DOHH2 (cell line): ENCODE results near the gene PRSS12.

Experiments used
- EZH2phosphoT487 ChIP-seq: fragments of 200-600 bp; sonication (generic); IDR thresholded peaks from 2 replicates; pipeline ENCODE4 v1.6.1; 2017; ENCODE audit warnings: borderline replicate concordance, mild to moderate bottlenecking, antibody characterized with exemption, low read length, moderate library complexity, mixed read lengths
- TF ChIP-seq, protein P1 (sequence below): fragments of 200-600 bp; sonication (generic); IDR thresholded peaks from one replicate; pipeline ENCODE4 v1.5.1; 2014; ENCODE audit warnings: antibody characterized with exemption, mild to moderate bottlenecking, low read depth, low read length; ENCODE audit not compliant: poor library complexity, severe bottlenecking

GRCh38 chr4:118296729-118297128 is 56.1 kb downstream of the PRSS12 start:
- TF ChIP-seq, protein P1, sequence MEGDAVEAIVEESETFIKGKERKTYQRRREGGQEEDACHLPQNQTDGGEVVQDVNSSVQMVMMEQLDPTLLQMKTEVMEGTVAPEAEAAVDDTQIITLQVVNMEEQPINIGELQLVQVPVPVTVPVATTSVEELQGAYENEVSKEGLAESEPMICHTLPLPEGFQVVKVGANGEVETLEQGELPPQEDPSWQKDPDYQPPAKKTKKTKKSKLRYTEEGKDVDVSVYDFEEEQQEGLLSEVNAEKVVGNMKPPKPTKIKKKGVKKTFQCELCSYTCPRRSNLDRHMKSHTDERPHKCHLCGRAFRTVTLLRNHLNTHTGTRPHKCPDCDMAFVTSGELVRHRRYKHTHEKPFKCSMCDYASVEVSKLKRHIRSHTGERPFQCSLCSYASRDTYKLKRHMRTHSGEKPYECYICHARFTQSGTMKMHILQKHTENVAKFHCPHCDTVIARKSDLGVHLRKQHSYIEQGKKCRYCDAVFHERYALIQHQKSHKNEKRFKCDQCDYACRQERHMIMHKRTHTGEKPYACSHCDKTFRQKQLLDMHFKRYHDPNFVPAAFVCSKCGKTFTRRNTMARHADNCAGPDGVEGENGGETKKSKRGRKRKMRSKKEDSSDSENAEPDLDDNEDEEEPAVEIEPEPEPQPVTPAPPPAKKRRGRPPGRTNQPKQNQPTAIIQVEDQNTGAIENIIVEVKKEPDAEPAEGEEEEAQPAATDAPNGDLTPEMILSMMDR, result no peak
- no peak for TF ChIP-seq EZH2phosphoT487
